ENCODE data around the gene KIF18B. TPM values are rescaled to one million over a fixed set of nuclear protein-coding genes. Genes with fewer than 3 reads are reported as not detected.

KIF18B gene
- total and polyA plus RNA-seq, 2 of the 8 experiments (the other 6 are each of a cell fraction or from before 2014, with no cell fraction given), result 39.0 to 59.4 TPM

GRCh38 chr17:44941712-44942331 is 5.8 kb downstream of the KIF18B start:
- H3K23me2 ChIP-seq (ENCODE audit: low read depth, low read length), result no peaks in the 10 kb centered on the region
- H2AK5ac ChIP-seq (ENCODE audit: low read depth, low read length), result no peak overlapping the region
- no peak overlapping the region for H3K4ac ChIP-seq (replicated peaks; ENCODE audit: insufficient read length, low read depth, low read length)
- no peak overlapping the region for H2BK12ac ChIP-seq (ENCODE audit: low read depth, low read length)
- no peak overlapping the region for H4K8ac ChIP-seq (ENCODE audit: extremely low read depth, insufficient read depth, low read length)
- H3K79me1 ChIP-seq (ENCODE audit: low read depth, low read length), result peaks cover 3% of the 10 kb centered on the region; the same call in 1 of the 2 replicates
- 0 out of 7 replicates have a peak, but pooled peaks cover 0 to 2% (median 0%) of the 10 kb centered on the region in 4 experiments for H3K4me1 ChIP-seq (replicated peaks in 1 of 4; ENCODE audit: control insufficient read depth in 3 of 4, insufficient read depth in 4 of 4, low read length in 3 of 4)
- H3K4me3 ChIP-seq (ENCODE audit: extremely low read depth in 1 of 4, insufficient read depth in 2 of 4, low read depth in 3 of 4, low read length in 4 of 4), result no peak overlapping the region
- ChIA-PET POLR2A (ENCODE audit: partially characterized antibody) (interaction anchor here (1.0 to 5.0 kb wide), 4 partner anchors 14 to 61 kb away, joined by 3 to 25 read pairs (median 4); no protein-coding TSS in a partner anchor), CTCF (ENCODE audit: partially characterized antibody) (interaction anchor here (1.1 to 3.0 kb wide), 9 partner anchors 11 to 80 kb away, joined by 3 to 13 read pairs (median 5); no protein-coding TSS in a partner anchor)
- H3K27me3 ChIP-seq (replicated peaks in 1 of 4; ENCODE audit: control insufficient read depth in 3 of 4, extremely low read depth in 1 of 4, insufficient read depth in 3 of 4, low read length in 3 of 4), result no peaks in the 10 kb centered on the region
- no peak overlapping the region for H4K5ac ChIP-seq (ENCODE audit: insufficient read length, low read depth, low read length)
- no peak for DNase-seq (ENCODE audit: low read depth in 1 of 2, low spot score in 2 of 2)
- H2BK5ac ChIP-seq (ENCODE audit: low read depth, low read length), result no peak overlapping the region
- WGBS, 2 experiments (ENCODE audit: extremely low coverage in 1 of 2, insufficient coverage in 1 of 2, insufficient read length in 1 of 2, insufficient replicate concordance in 2 of 2, low coverage in 1 of 2, low lambda C conversion rate in 2 of 2, missing lambda C conversion rate in 1 of 2), result 85% methylated on average over 9 of the region's 9 CpGs; no CpG with 5 or more reads in 1 of the 2 experiments
- H3K36me3 ChIP-seq (ENCODE audit: control insufficient read depth in 2 of 4, insufficient read depth in 4 of 4, low read length in 3 of 4), result peaks cover 0 to 9% (median 4%) of the 10 kb centered on the region in 4 experiments; a peak in 2 of 8 replicates
- H2AFZ ChIP-seq (ENCODE audit: low read length), result no peak overlapping the region
- H3K14ac ChIP-seq (ENCODE audit: insufficient read length), result no peak overlapping the region
- H2BK20ac ChIP-seq (ENCODE audit: low read length), result no peak overlapping the region
- H3K23ac ChIP-seq (ENCODE audit: insufficient read length), result no peak overlapping the region
- H3K18ac ChIP-seq (ENCODE audit: extremely low read depth, low read length), result no peak overlapping the region
- H3K4me2 ChIP-seq (ENCODE audit: insufficient read depth in 1 of 2, low read depth in 2 of 2, low read length in 2 of 2), result no peak overlapping the region
- peaks cover 6 to 72% of the 10 kb centered on the region in 2 experiments for H3K79me2 ChIP-seq (ENCODE audit: control insufficient read depth in 1 of 2, insufficient read depth in 2 of 2, low read length in 2 of 2)
- H3K27ac ChIP-seq (ENCODE audit: low read depth, low read length), result no peak overlapping the region
- H3K56ac ChIP-seq (replicated peaks; ENCODE audit: insufficient read length, low read depth, low read length), result no peak overlapping the region
- peaks cover 3 to 4% of the 10 kb centered on the region in 2 experiments for H4K20me1 ChIP-seq (replicated peaks in 1 of 2; ENCODE audit: control insufficient read depth in 1 of 2, insufficient read depth in 2 of 2, low read length in 2 of 2)
- no peaks in the 10 kb centered on the region for H3K9me3 ChIP-seq (ENCODE audit: insufficient read depth in 2 of 2, low read depth in 1 of 2, low read length in 1 of 2)
- no peak overlapping the region for H3K9ac ChIP-seq (replicated peaks in 1 of 4; ENCODE audit: extremely low read depth in 1 of 4, low read depth in 3 of 4, low read length in 3 of 4)
- H2BK120ac ChIP-seq (replicated peaks; ENCODE audit: low read depth, low read length), result no peak overlapping the region
- no peak for FAIRE-seq
- no peak overlapping the region for H4K91ac ChIP-seq (replicated peaks; ENCODE audit: insufficient read length, low read length)
- H2BK15ac ChIP-seq (ENCODE audit: low read length), result no peak overlapping the region
- TF ChIP-seq TBP (IDR thresholded peaks at IDR 0.05; ENCODE audit: low read depth, low read length) (no peak), GTF2F1 (IDR thresholded peaks at IDR 0.05; ENCODE audit: borderline replicate concordance, low read depth, low read length) (no peak), ZNF274 (IDR thresholded peaks at IDR 0.05; ENCODE audit: borderline replicate concordance, extremely low read depth, low read length) (no peak), RFX5 (IDR thresholded peaks at IDR 0.05; ENCODE audit: borderline replicate concordance, low read depth, low read length) (no peak), TCF12 (IDR thresholded peaks at IDR 0.05; ENCODE audit: low read depth, low read length) (no peak), JUND (IDR thresholded peaks at IDR 0.05; ENCODE audit: low read length) (no peak), MAFK (IDR thresholded peaks at IDR 0.05; ENCODE audit: low read depth, low read length) (no peak), CBX5 (IDR thresholded peaks at IDR 0.05; ENCODE audit: low read depth, low read length) (no peak), SRF (IDR thresholded peaks at IDR 0.05; ENCODE audit: low read depth, low read length) (no peak), BCL11A (IDR thresholded peaks at IDR 0.05; ENCODE audit: low read depth in 2 of 2, low read length in 2 of 2) (no peak), SAP30 (IDR thresholded peaks at IDR 0.05; ENCODE audit: insufficient read depth, insufficient replicate concordance, low read length) (no peak), RAD21 (IDR thresholded peaks at IDR 0.05 in 1 of 2, conservative IDR thresholded peaks at IDR 0.05 in 1 of 2; ENCODE audit: low read depth in 2 of 2, low read length in 2 of 2) (no peak), EP300 (IDR thresholded peaks at IDR 0.05; ENCODE audit: borderline replicate concordance in 1 of 2, low read depth in 2 of 2, low read length in 2 of 2) (no peak)
